AG04450 (cell line): ENCODE data around the gene VPS51. TPM values are rescaled to one million over a fixed set of nuclear protein-coding genes. Genes with fewer than 3 reads are reported as not detected.

Experiments
- CTCF ChIA-PET: fragments of 300-600, 350-600 bp; formaldehyde crosslinking; extraction: SDS; loops from one replicate; lab custom pipeline; 2022; ENCODE audit warnings: antibody characterized with exemption, inconsistent platforms; lab: Charles Lee
- POLR2A ChIA-PET: fragments of 350-600 bp; formaldehyde crosslinking; extraction: SDS; loops from one replicate; lab custom pipeline; 2021; ENCODE audit warnings: antibody characterized with exemption, inconsistent platforms; lab: Yijun Ruan, JAX
- DNase-seq: peaks from one replicate; pipeline ENCODE4 v3.0.0-alpha.2; 2011; ENCODE audit warnings: low read depth, low spot score
- H3K27ac ChIP-seq: one replicate; pipeline ENCODE4 v1.5.1; 2012; ENCODE audit warnings: low read depth, low read length, control low read depth
- H3K27me3 ChIP-seq: one replicate; pipeline ENCODE4 v1.6.0; 2012; ENCODE audit warnings: low read length; ENCODE audit not compliant: control insufficient read depth, insufficient read depth
- H3K4me3 ChIP-seq: 2 replicates; pipeline ENCODE4 v1.5.1; 2011; ENCODE audit warnings: mild to moderate bottlenecking, low read depth, low read length, control low read depth
- H3K9me3 ChIP-seq: 2 replicates; pipeline ENCODE4 v1.5.1; 2012; ENCODE audit warnings: low read length; ENCODE audit not compliant: control insufficient read depth, insufficient read depth
- CTCF ChIP-seq: IDR thresholded peaks from 2 replicates; pipeline ENCODE4 v1.5.1; 2011; ENCODE audit warnings: low read depth, low read length, control low read depth, inconsistent platforms
- polyA plus RNA-seq: library from polyadenylated mRNA; depleted of rRNA; stranded (reverse); fragments of >200 nt; gene quantifications from 2 replicates; pipeline ENCODE4 v1.2.3, GENCODE V29; 2011

Gene VPS51
- polyA plus RNA-seq, 1 experiment, result 38.9 TPM

- TF ChIP-seq CTCF, result no peak
- POLR2A ChIA-PET, result no interaction called here
- no peak overlapping the region for H3K4me3 ChIP-seq
Observed at GRCh38 chr11:65055538-65055937, 40.5 kb upstream of the VPS51 start.

GRCh38 chr11:65056999-65057398 is 39.0 kb upstream of the VPS51 start:
- no peaks in the 10 kb centered on the region; the same call in 1 of the 2 replicates for H3K9me3 ChIP-seq
- no peak for TF ChIP-seq CTCF
- ChIA-PET POLR2A (no interaction called here), CTCF (no interaction called here)
- DNase-seq, result no peak
- H3K27ac ChIP-seq, result no peak overlapping the region
- peaks cover 10% of the 10 kb centered on the region for H3K27me3 ChIP-seq
- H3K4me3 ChIP-seq, result no peak overlapping the region

More at GRCh38 chr11:65055538-65055937, 40.5 kb upstream of the VPS51 start:
- no peak overlapping the region for H3K27ac ChIP-seq
- no peaks in the 10 kb centered on the region for H3K9me3 ChIP-seq
- DNase-seq, result no peak
- CTCF ChIA-PET, result no interaction called here
- peaks cover 10% of the 10 kb centered on the region for H3K27me3 ChIP-seq

- DNase-seq, result no peak
- no peak overlapping the region for H3K4me3 ChIP-seq
- CTCF ChIA-PET, result no interaction called here
- POLR2A ChIA-PET, result no interaction called here
- TF ChIP-seq CTCF, result no peak
- peaks cover 10% of the 10 kb centered on the region for H3K27me3 ChIP-seq
- no peaks in the 10 kb centered on the region; the same call in 1 of the 2 replicates for H3K9me3 ChIP-seq
- H3K27ac ChIP-seq, result no peak overlapping the region
Observed at GRCh38 chr11:65057526-65057925, 38.5 kb upstream of the VPS51 start.

GRCh38 chr11:65058012-65058411 is 38.0 kb upstream of the VPS51 start:
- ChIA-PET POLR2A (no interaction called here), CTCF (no interaction called here)
- Histone ChIP-seq H3K4me3 (no peak overlapping the region), H3K27me3 (peaks cover 7% of the 10 kb centered on the region), H3K9me3 (no peaks in the 10 kb centered on the region; the same call in 1 of the 2 replicates), H3K27ac (no peak overlapping the region)
- no peak for TF ChIP-seq CTCF
- no peak for DNase-seq

GRCh38 chr11:65058419-65059054 is 37.5 kb upstream of the VPS51 start, which contains the start of gene NAALADL1:
TSS of gene NAALADL1 (minus strand) at chr11:65058553. CDS start at chr11:65058521, 32 bp downstream.
- no peak within 1 kb of the TSS for H3K4me3 ChIP-seq
- no peak for TF ChIP-seq CTCF
- H3K27me3 ChIP-seq, result peaks cover 7% of the 10 kb centered on the region
- ChIA-PET CTCF (interaction anchor here (0.7 kb wide), 1 partner anchor 19 kb away, joined by 3 read pairs; no protein-coding TSS in a partner anchor), POLR2A (no interaction called here)
- H3K27ac ChIP-seq, result no peak within 1 kb of the TSS
- DNase-seq, result no peak
- no peaks in the 10 kb centered on the region; the same call in 1 of the 2 replicates for H3K9me3 ChIP-seq
